ENCODE results near the gene HIGD1C.

HIGD1C gene

GRCh38 chr12:50924131-50924438 is 28.3 kb upstream of the HIGD1C start:
- TF ChIP-seq CTCF (IDR thresholded peaks at IDR 0.05): no peak

GRCh38 chr12:50924439-50925341 is 27.7 kb upstream of the HIGD1C start:
- no peak for TF ChIP-seq CTCF (IDR thresholded peaks at IDR 0.05)

GRCh38 chr12:50925342-50925651 is 27.0 kb upstream of the HIGD1C start:
- no peak for TF ChIP-seq CTCF (IDR thresholded peaks at IDR 0.05)

GRCh38 chr12:50925920-50926319 is 26.4 kb upstream of the HIGD1C start:
- no peak for TF ChIP-seq CTCF (IDR thresholded peaks at IDR 0.05)

- no peak for TF ChIP-seq CTCF (IDR thresholded peaks at IDR 0.05)
These were observed 25.9 kb upstream of the HIGD1C start for GRCh38 chr12:50926415-50926814.

GRCh38 chr12:50927356-50927755 is 25.0 kb upstream of the HIGD1C start:
- no peak for TF ChIP-seq CTCF (IDR thresholded peaks at IDR 0.05)

GRCh38 chr12:50927766-50928224 is 24.5 kb upstream of the HIGD1C start:
- TF ChIP-seq CTCF (IDR thresholded peaks at IDR 0.05): no peak

- no peak for TF ChIP-seq CTCF (IDR thresholded peaks at IDR 0.05)
These were observed 24.0 kb upstream of the HIGD1C start for GRCh38 chr12:50928392-50928791.

All from LNCAP (cell line).